Upper lobe of left lung (tissue), 6 donors: ENCODE measurements around the gene WWC1. TPM values are rescaled to one million over a fixed set of nuclear protein-coding genes. Genes with fewer than 3 reads are reported as not detected.
"Not testable (repeated sequence)": the region's sequence is repeated elsewhere in the genome, so short reads cannot be mapped to it uniquely, and the experiment has no call there.

Source experiments
- ATAC-seq, 2 donors: fragments of 200-7000 bp; cut with Tn5 transposase; one replicate each; pipeline ENCODE4 v1.9.1; 2022; ENCODE audit warnings: mild to moderate bottlenecking in 2 of 2, moderate library complexity in 2 of 2; ENCODE audit not compliant: low FRiP score in 2 of 2
- DNase-seq, 2 donors: peaks; one replicate each; pipeline ENCODE4 v3.0.0-alpha.2; 2019 to 2020
- H3K27ac ChIP-seq, 4 donors: fragments of 200-600 bp; sonication (generic); one replicate each; pipeline ENCODE4 v1.5.1; 2016 to 2019
- H3K27me3 ChIP-seq, 4 donors: fragments of 200-600 bp; sonication (generic); one replicate each; pipeline ENCODE4 v1.5.1; 2017 to 2019
- H3K36me3 ChIP-seq, 4 donors: fragments of 200-600 bp; sonication (generic); one replicate each; pipeline ENCODE4 v1.5.1; 2016 to 2019
- H3K4me1 ChIP-seq, 4 donors: fragments of 200-600 bp; sonication (generic); one replicate each; pipeline ENCODE4 v1.5.1; 2018 to 2019
- H3K4me3 ChIP-seq, 4 donors: fragments of 200-600 bp; sonication (generic); one replicate each; pipeline ENCODE4 v1.5.1; 2017 to 2019; ENCODE audit warnings: mild to moderate bottlenecking in 2 of 4, moderate library complexity in 1 of 4
- H3K9me3 ChIP-seq, 4 donors: fragments of 200-600 bp; sonication (generic); one replicate each; pipeline ENCODE4 v1.5.1; 2018 to 2019
- EP300 ChIP-seq, 4 donors: sonication (generic); formaldehyde crosslinking; IDR thresholded peaks; one replicate each; pipeline ENCODE4 v1.5.1; 2017; ENCODE audit warnings: antibody characterized with exemption in 4 of 4, control low read depth in 2 of 4
- POLR2A ChIP-seq, 4 donors: fragments of 450-650 bp; IDR thresholded peaks; one replicate each; pipeline ENCODE4 v1.5.1; 2016 to 2017; ENCODE audit warnings: antibody characterized with exemption in 4 of 4, mild to moderate bottlenecking in 2 of 4
- POLR2AphosphoS5 ChIP-seq, 2 donors: sonication (generic); formaldehyde crosslinking; IDR thresholded peaks; one replicate each; pipeline ENCODE4 v1.5.1; 2017; ENCODE audit warnings: antibody characterized with exemption in 2 of 2
- WGBS, 2 donors: methylation state at CpG; one replicate each; pipeline ENCODE4 v1.1.5; 2017 to 2018; 5-methylcytosine and 5-hydroxymethylcytosine counted together
- total RNA-seq, 6 donors: library from RNA; depleted of rRNA in 4 of 6; stranded (reverse); fragments of >200 nt in 4 of 6; gene quantifications; one replicate each; pipeline versions ENCODE4 v1.1.0 to v1.2.1, GENCODE V29; 2016 to 2021
- TF ChIP-seq, protein P1 (sequence below), 6 experiments: fragments of 450-650 bp in 4 of 6; fragments of 200-600 bp in 2 of 6; sonication (generic) in 2 of 6; IDR thresholded peaks; one replicate each; pipeline ENCODE4 v1.5.1; 2016 to 2019; ENCODE audit warnings: antibody characterized with exemption in 6 of 6
- donor health status: DM: no; HTN: no; CAD: no; lungs with moderate emphysema.
- donor health status: DM: no; HTN: yes; CAD: no; lungs with severe emphysema.

WWC1 gene
- total RNA-seq, 6 donors from 2014 or later = 64.9 to 99.1 (median 86.4) TPM

GRCh38 chr5:168434001-168434400 is 142.6 kb downstream of the WWC1 start:
- peaks cover 0 to 13% (median 4%) of the 10 kb centered on the region in 4 donors for H3K36me3 ChIP-seq
- WGBS, 2 donors = 64 to 76% methylated on average over 8 to 9 of the region's 9 CpGs
- no peaks in the 10 kb centered on the region for H3K27me3 ChIP-seq
- ATAC-seq (no peak), DNase-seq (no peak)
- no peaks in the 10 kb centered on the region for H3K4me1 ChIP-seq
- no peak overlapping the region for H3K27ac ChIP-seq
- no peaks in the 10 kb centered on the region for H3K9me3 ChIP-seq
- no peak overlapping the region for H3K4me3 ChIP-seq
- TF ChIP-seq POLR2A (IDR thresholded peaks at IDR 0.05) (no peak), EP300 (IDR thresholded peaks at IDR 0.05) (no peak), POLR2AphosphoS5 (IDR thresholded peaks at IDR 0.05) (no peak)
- TF ChIP-seq, protein P1, sequence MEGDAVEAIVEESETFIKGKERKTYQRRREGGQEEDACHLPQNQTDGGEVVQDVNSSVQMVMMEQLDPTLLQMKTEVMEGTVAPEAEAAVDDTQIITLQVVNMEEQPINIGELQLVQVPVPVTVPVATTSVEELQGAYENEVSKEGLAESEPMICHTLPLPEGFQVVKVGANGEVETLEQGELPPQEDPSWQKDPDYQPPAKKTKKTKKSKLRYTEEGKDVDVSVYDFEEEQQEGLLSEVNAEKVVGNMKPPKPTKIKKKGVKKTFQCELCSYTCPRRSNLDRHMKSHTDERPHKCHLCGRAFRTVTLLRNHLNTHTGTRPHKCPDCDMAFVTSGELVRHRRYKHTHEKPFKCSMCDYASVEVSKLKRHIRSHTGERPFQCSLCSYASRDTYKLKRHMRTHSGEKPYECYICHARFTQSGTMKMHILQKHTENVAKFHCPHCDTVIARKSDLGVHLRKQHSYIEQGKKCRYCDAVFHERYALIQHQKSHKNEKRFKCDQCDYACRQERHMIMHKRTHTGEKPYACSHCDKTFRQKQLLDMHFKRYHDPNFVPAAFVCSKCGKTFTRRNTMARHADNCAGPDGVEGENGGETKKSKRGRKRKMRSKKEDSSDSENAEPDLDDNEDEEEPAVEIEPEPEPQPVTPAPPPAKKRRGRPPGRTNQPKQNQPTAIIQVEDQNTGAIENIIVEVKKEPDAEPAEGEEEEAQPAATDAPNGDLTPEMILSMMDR (IDR thresholded peaks at IDR 0.05) = no peak

GRCh38 chr5:168434746-168435321 is 143.4 kb downstream of the WWC1 start:
- Histone ChIP-seq H3K27me3 (no peaks in the 10 kb centered on the region), H3K4me1 (no peaks in the 10 kb centered on the region), H3K9me3 (no peaks in the 10 kb centered on the region), H3K4me3 (no peak overlapping the region), H3K27ac (no peak overlapping the region), H3K36me3 (peaks cover 0 to 8% (median 3%) of the 10 kb centered on the region in 4 donors)
- DNase-seq (no peak), ATAC-seq (no peak)
- TF ChIP-seq EP300 (IDR thresholded peaks at IDR 0.05) (no peak), POLR2A (IDR thresholded peaks at IDR 0.05) (no peak), POLR2AphosphoS5 (IDR thresholded peaks at IDR 0.05) (no peak)
- TF ChIP-seq, protein P1 (IDR thresholded peaks at IDR 0.05) = no peak
- WGBS, 2 donors = 74 to 83% methylated on average over 8 of the region's 8 CpGs

DNA sequence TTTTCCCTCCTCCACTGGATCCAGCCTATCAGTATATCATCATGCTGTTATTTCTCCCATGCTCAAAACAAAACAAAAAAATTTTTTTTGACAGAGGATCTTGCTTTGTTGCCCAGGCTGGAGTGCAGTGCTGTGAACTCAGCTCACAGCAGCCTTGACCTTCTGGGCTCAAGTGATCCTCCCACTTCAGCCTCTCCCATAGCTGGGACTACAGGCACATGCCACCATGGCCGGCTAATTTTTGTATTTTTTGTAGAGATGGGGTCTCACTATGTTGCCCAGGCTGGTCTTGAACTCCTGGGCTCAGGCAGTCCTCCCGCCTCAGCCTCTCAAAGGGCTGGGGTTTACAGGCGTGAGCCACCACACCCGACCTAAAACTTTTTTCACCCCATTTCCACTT is 143.9 kb downstream of the WWC1 start:
- not testable (repeated sequence) for ATAC-seq
- WGBS, 2 donors = 96 to 97% methylated on average over 4 of the region's 4 CpGs

GRCh38 chr5:168438349-168438748 is 146.9 kb downstream of the WWC1 start:
- Histone ChIP-seq H3K27ac (no peak overlapping the region), H3K4me3 (no peak overlapping the region), H3K27me3 (no peaks in the 10 kb centered on the region), H3K9me3 (no peaks in the 10 kb centered on the region), H3K36me3 (peaks cover 0 to 8% (median 1%) of the 10 kb centered on the region in 4 donors), H3K4me1 (no peaks in the 10 kb centered on the region)
- ATAC-seq = no peak
- WGBS, 2 donors = 61 to 73% methylated on average over 5 of the region's 5 CpGs
- TF ChIP-seq, protein P1 (IDR thresholded peaks at IDR 0.05) = no peak
- TF ChIP-seq POLR2A (IDR thresholded peaks at IDR 0.05) = no peak
- TF ChIP-seq EP300 (IDR thresholded peaks at IDR 0.05) = no peak
- TF ChIP-seq POLR2AphosphoS5 (IDR thresholded peaks at IDR 0.05) = no peak
- DNase-seq = no peak

More for the DNA sequence above, 143.9 kb downstream of the WWC1 start:
- H3K27me3 ChIP-seq, DNase-seq, H3K27ac ChIP-seq, H3K9me3 ChIP-seq, H3K4me1 ChIP-seq, H3K4me3 ChIP-seq, H3K36me3 ChIP-seq: not testable (repeated sequence)

DNA sequence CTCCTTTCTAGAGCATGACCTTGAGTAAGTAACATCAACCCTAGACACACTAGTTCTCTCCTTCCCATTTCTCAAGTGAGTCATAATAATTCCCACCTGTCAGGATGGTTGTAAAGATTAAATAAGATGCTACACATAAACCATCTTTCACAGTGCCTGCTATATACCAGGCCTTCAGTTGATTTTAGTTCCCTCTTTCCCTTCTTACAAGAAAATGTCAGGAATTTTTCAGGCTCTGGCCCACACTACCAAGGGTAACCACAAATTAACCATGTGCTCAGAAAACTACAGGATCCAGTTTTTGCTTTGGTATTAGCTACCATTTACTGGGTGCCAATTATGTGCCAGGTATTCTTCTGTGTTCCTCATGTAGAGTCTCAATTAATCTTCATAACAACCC is 152.1 kb downstream of the WWC1 start:
- Histone ChIP-seq H3K4me1 (no peaks in the 10 kb centered on the region), H3K9me3 (no peaks in the 10 kb centered on the region), H3K4me3 (no peak overlapping the region), H3K27me3 (no peaks in the 10 kb centered on the region), H3K27ac (no peak overlapping the region), H3K36me3 (peaks cover 0 to 6% (median 3%) of the 10 kb centered on the region in 4 donors)
- ATAC-seq (no peak), DNase-seq (no peak)
- TF ChIP-seq EP300 (IDR thresholded peaks at IDR 0.05) = no peak
- TF ChIP-seq, protein P1 (IDR thresholded peaks at IDR 0.05) = no peak
- no peak for TF ChIP-seq POLR2A (IDR thresholded peaks at IDR 0.05)
- TF ChIP-seq POLR2AphosphoS5 (IDR thresholded peaks at IDR 0.05) = no peak
